Body of pancreas (tissue), 4 donors: ENCODE data around the gene PIK3CB. TPM values are rescaled to one million over a fixed set of nuclear protein-coding genes. Genes with fewer than 3 reads are reported as not detected.

Experiments
- ATAC-seq: fragments of 150-250 bp; one replicate; pipeline ENCODE4 v1.9.1; 2016
- DNase-seq, 4 donors: peaks; one replicate each; pipeline ENCODE4 v3.0.0-alpha.2; 2019
- H3K27ac ChIP-seq, 4 donors: fragments of 200-600 bp; sonication (generic); 1 replicate in 3 of 4; 2 replicates in 1 of 4; pipeline versions ENCODE4 v1.5.1 to v1.6.1; 2016 to 2019; ENCODE audit warnings: mild to moderate bottlenecking in 1 of 4, mixed read lengths in 1 of 4, moderate library complexity in 1 of 4
- H3K27me3 ChIP-seq, 2 donors: fragments of 200-600 bp; sonication (generic); one replicate each; pipeline ENCODE4 v1.6.0; 2016; ENCODE audit warnings: mild to moderate bottlenecking in 1 of 2
- H3K36me3 ChIP-seq, 2 donors: fragments of 200-600 bp; sonication (generic); replicated peaks in 1 of 2; 2 replicates each; pipeline ENCODE4 v1.5.1; 2016; ENCODE audit warnings: low read depth in 2 of 2; ENCODE audit not compliant: insufficient read depth in 1 of 2
- H3K4me1 ChIP-seq: fragments of 200-600 bp; sonication (generic); one replicate; pipeline ENCODE4 v1.6.0; 2016
- H3K4me3 ChIP-seq, 2 donors: fragments of 200-600 bp; sonication (generic); 1 replicate in 1 of 2; 2 replicates in 1 of 2; pipeline ENCODE4 v1.5.1; 2016 to 2019
- H3K9me3 ChIP-seq, 3 donors: fragments of 200-600 bp; sonication (generic); 1 replicate in 2 of 3; 2 replicates in 1 of 3; pipeline ENCODE4 v1.5.1; 2016
- POLR2A ChIP-seq, 3 donors: fragments of 450-650 bp; IDR thresholded peaks; one replicate each; pipeline ENCODE4 v1.6.1; 2016; ENCODE audit warnings: antibody characterized with exemption in 3 of 3, mild to moderate bottlenecking in 2 of 3
- WGBS, 2 donors: methylation state at CpG; one replicate each; pipeline ENCODE4 v1.1.5; 2017; 5-methylcytosine and 5-hydroxymethylcytosine counted together
- intact Hi-C: fragments of 100-400 bp; cut with DNase I; formaldehyde crosslinking; loops from one replicate; pipeline ENCODE4 v1.15.1; 2023
- total RNA-seq, 2 donors: library from RNA; depleted of rRNA; stranded (reverse); fragments of >200 nt; gene quantifications; one replicate each; pipeline ENCODE4 v1.1.0, GENCODE V29; 2016
- TF ChIP-seq, protein P1 (sequence below), 7 experiments: fragments of 450-650 bp in 4 of 7; fragments of 200-600 bp in 3 of 7; sonication (generic) in 3 of 7; IDR thresholded peaks; one replicate each; pipeline ENCODE4 v1.5.1; 2016 to 2019; ENCODE audit warnings: antibody characterized with exemption in 7 of 7

Gene PIK3CB
- total RNA-seq, 2 donors from 2014 or later = 40.2 to 50.1 TPM

DNA sequence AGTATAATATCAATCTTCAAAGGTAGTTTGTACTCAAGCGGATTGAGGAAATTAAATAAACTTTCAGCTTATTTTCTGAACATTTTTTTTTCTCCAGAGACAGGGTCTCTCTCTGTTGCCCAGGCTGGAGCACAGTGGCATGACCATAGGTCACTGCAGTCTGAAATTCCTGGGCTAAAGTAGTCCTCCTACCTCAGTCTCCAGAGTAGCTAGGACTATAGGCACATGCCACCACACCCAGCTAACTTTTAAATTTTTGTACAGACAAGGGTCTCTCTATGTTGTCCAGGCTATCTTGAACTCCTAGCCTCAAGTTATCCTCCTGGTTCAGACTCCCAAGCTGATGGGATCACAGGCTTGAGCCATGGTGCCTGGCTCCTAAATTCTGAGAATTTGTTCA, 129.1 kb downstream of the PIK3CB start:
- WGBS, 2 donors = 96 to 100% methylated on average over 1 of the region's 1 CpG
- H3K27me3 ChIP-seq = no peaks in the 10 kb centered on the region

DNA sequence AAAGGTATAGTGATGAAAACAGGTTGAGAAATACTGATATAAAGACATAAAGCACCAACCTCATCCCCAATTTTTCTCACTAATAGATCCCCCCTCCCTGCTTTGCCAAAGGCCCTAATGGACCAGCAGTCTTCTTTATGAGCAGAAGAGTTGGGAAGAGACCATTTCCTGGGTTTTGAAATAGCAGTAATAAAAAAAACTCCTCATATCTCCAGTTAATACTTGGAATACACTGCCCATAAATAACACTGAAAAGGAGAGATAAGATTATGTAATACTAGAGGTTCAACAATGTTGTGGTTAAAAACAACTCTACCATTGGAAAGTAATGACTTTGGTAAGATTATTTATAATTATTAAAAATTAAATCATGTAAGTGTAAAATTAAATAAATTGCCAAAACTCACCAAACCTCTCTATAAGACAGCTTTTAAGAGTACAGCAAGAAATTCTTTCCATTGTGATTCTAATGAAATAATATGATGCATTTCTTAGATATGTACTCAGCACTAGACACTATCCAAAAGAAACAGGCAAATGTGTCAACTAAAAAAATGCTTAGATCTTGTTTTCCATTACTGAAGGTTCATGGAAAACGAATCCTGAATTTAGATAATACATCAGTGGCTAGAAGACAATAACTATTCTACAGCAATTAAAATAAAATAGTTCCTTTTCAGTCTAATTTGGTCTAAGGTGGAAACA, 137.9 kb downstream of the PIK3CB start:
- no peak for ATAC-seq
- 71% methylated on average over 1 of the region's 1 CpG for WGBS, 2 donors
- intact Hi-C loops = no loop called here
- Histone ChIP-seq H3K27ac (no peak overlapping the region), H3K4me3 (no peak overlapping the region), H3K36me3 (peaks cover 0 to 4% of the 10 kb centered on the region in 2 donors), H3K27me3 (no peaks in the 10 kb centered on the region), H3K9me3 (no peaks in the 10 kb centered on the region), H3K4me1 (peaks cover 14% of the 10 kb centered on the region)
- TF ChIP-seq POLR2A (IDR thresholded peaks at IDR 0.05) = no peak
- TF ChIP-seq, protein P1, sequence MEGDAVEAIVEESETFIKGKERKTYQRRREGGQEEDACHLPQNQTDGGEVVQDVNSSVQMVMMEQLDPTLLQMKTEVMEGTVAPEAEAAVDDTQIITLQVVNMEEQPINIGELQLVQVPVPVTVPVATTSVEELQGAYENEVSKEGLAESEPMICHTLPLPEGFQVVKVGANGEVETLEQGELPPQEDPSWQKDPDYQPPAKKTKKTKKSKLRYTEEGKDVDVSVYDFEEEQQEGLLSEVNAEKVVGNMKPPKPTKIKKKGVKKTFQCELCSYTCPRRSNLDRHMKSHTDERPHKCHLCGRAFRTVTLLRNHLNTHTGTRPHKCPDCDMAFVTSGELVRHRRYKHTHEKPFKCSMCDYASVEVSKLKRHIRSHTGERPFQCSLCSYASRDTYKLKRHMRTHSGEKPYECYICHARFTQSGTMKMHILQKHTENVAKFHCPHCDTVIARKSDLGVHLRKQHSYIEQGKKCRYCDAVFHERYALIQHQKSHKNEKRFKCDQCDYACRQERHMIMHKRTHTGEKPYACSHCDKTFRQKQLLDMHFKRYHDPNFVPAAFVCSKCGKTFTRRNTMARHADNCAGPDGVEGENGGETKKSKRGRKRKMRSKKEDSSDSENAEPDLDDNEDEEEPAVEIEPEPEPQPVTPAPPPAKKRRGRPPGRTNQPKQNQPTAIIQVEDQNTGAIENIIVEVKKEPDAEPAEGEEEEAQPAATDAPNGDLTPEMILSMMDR (IDR thresholded peaks at IDR 0.05) = no peak
- no peak for DNase-seq

More for the DNA sequence above, 129.1 kb downstream of the PIK3CB start:
- H3K36me3 ChIP-seq = peaks cover 0 to 8% of the 10 kb centered on the region in 2 donors
- no peaks in the 10 kb centered on the region for H3K4me1 ChIP-seq
- DNase-seq (no peak), ATAC-seq (no peak)
- intact Hi-C loops = loop anchor here (10.0 kb wide), 1 partner anchor 209 kb away; no protein-coding TSS in a partner anchor
- H3K4me3 ChIP-seq = no peak overlapping the region
- H3K27ac ChIP-seq = no peak overlapping the region
- TF ChIP-seq, protein P1 (IDR thresholded peaks at IDR 0.05) = no peak
- TF ChIP-seq POLR2A (IDR thresholded peaks at IDR 0.05) = no peak
- H3K9me3 ChIP-seq = no peaks in the 10 kb centered on the region

DNA sequence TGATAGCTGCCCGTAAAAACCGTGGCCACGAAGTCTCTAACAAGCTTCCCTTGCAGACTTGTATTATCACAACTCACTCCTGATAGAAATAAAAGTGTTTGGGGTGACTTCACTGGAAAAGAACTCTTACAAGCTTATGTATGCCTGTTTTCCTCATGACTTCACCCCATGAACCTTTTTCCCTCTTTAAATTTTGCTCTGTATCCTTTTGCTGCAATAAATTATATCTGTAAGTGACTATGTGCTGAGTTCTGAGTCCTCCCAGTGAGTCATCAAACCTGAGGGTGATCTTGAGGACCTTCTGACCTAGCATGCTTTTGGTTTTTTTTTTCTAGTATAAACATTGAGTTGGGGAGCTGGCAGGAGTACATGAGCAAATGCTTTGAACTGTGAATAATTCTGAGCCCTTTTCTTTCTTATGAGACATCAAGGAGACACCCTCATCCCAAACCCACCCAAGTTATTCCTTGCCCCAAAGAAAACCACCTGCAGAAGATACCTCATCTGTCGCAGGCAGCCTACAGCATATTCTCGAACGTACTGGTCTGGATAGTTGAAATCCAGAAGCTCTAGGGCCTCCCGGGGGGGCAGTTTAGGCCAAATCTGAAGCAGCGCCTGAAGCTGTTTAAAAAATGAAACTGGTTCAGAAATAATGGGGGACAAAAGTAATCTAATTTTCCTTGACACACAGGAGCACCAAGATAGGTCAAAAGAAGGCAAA, 140.3 kb downstream of the PIK3CB start:
- H3K4me3 ChIP-seq = no peak overlapping the region
- no peaks in the 10 kb centered on the region for H3K9me3 ChIP-seq
- peaks cover 0 to 4% of the 10 kb centered on the region in 2 donors for H3K36me3 ChIP-seq
- H3K4me1 ChIP-seq = peaks cover 14% of the 10 kb centered on the region
- DNase-seq (peak in 1 of 4 donors; percentile 31), ATAC-seq (peak; percentile 71)
- WGBS, 2 donors = 79 to 82% methylated on average over 8 of the region's 8 CpGs
- H3K27ac ChIP-seq = peak overlapping the region in 3 of 4 donors; percentile 1 to 63 (median 38)
- intact Hi-C loops = no loop called here
- TF ChIP-seq POLR2A (IDR thresholded peaks at IDR 0.05) = no peak
- TF ChIP-seq, protein P1 (IDR thresholded peaks at IDR 0.05) = no peak
- H3K27me3 ChIP-seq = no peaks in the 10 kb centered on the region

DNA sequence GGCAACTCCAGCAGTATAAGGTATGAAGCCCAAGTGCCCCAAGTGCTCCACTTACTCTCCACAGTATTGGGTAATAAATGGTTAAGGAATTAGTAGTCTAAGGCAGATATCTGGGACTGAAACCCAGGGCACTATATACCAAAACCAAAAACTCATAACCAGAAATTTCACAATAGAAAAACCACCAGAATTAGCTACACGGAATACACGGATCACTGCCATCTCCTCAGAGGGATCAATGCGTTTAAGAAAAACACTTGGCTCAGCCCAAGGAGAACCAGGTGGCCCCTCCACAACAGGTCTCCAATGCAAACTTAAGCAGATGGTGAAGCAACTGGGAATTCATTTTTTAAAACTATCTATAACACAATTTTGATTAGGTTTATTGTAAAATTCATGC, 142.6 kb downstream of the PIK3CB start:
- H3K36me3 ChIP-seq = peaks cover 0 to 4% of the 10 kb centered on the region in 2 donors
- no peak overlapping the region for H3K27ac ChIP-seq
- no peak overlapping the region for H3K4me3 ChIP-seq
- DNase-seq (no peak), ATAC-seq (no peak)
- H3K4me1 ChIP-seq = peaks cover 34% of the 10 kb centered on the region
- TF ChIP-seq, protein P1 (IDR thresholded peaks at IDR 0.05) = no peak
- no peak for TF ChIP-seq POLR2A (IDR thresholded peaks at IDR 0.05)
- intact Hi-C loops = no loop called here
- H3K9me3 ChIP-seq = no peaks in the 10 kb centered on the region
- no peaks in the 10 kb centered on the region for H3K27me3 ChIP-seq
- 18 to 52% methylated on average over 3 of the region's 3 CpGs for WGBS, 2 donors
